Neural cell (in vitro differentiated cells): ENCODE data around the gene CIART. TPM values are rescaled to one million over a fixed set of nuclear protein-coding genes. Genes with fewer than 3 reads are reported as not detected.

Source experiments
- H2AFZ ChIP-seq: fragments of 200-600, 300-800 bp; sonication (generic), shearing (Covaris generic); 2 replicates; pipeline ENCODE4 v1.6.0; 2014; ENCODE audit warnings: low read depth, mild to moderate bottlenecking, antibody characterized with exemption, low read length, moderate library complexity
- H3F3A ChIP-seq: fragments of 200-600 bp; shearing (Covaris generic); 2 replicates; pipeline ENCODE4 v1.6.1; 2016; ENCODE audit warnings: mild to moderate bottlenecking, moderate library complexity, mixed read lengths, antibody characterized with exemption, low read length; ENCODE audit not compliant: insufficient read depth, poor library complexity, severe bottlenecking
- H3K27ac ChIP-seq: fragments of 200-600, 300-800 bp; sonication (generic), shearing (Covaris generic); 2 replicates; pipeline ENCODE4 v1.5.1; 2014; ENCODE audit warnings: mild to moderate bottlenecking, low read length, moderate library complexity
- H3K27me3 ChIP-seq: fragments of 300-800, 200-600 bp; sonication (generic), shearing (Covaris generic); 2 replicates; pipeline ENCODE4 v1.6.0; 2014; ENCODE audit warnings: mild to moderate bottlenecking, low read depth, low read length, moderate library complexity; ENCODE audit not compliant: insufficient read depth
- H3K36me3 ChIP-seq: fragments of 300-800, 200-600 bp; sonication (generic), shearing (Covaris generic); 2 replicates; pipeline ENCODE4 v1.5.1; 2014; ENCODE audit warnings: mild to moderate bottlenecking, antibody characterized with exemption, low read length, moderate library complexity; ENCODE audit not compliant: insufficient read depth
- H3K4me2 ChIP-seq: fragments of 300-800, 200-600 bp; sonication (generic), shearing (Covaris generic); 2 replicates; pipeline ENCODE4 v1.6.0; 2014; ENCODE audit warnings: mild to moderate bottlenecking, low read length
- H3K4me3 ChIP-seq: fragments of 300-800, 200-600 bp; sonication (generic), shearing (Covaris generic); 2 replicates; pipeline ENCODE4 v1.5.1; 2014; ENCODE audit warnings: mild to moderate bottlenecking, low read length, moderate library complexity
- H3K79me2 ChIP-seq: fragments of 200-600 bp; shearing (Covaris generic); replicated peaks from 2 replicates; pipeline ENCODE4 v1.6.0; 2014; ENCODE audit warnings: mild to moderate bottlenecking, low read length, moderate library complexity; ENCODE audit not compliant: insufficient read depth
- H3K9ac ChIP-seq: fragments of 300-800, 200-600 bp; sonication (generic), shearing (Covaris generic); 2 replicates; pipeline ENCODE4 v1.6.1; 2016; ENCODE audit warnings: mild to moderate bottlenecking, low read length, mixed read lengths
- H3K9me2 ChIP-seq: fragments of 200-600 bp; shearing (Covaris generic); 2 replicates; pipeline ENCODE4 v1.6.1; 2016; ENCODE audit warnings: mild to moderate bottlenecking, low read length, mixed read lengths; ENCODE audit not compliant: insufficient read depth
- H3K9me3 ChIP-seq: fragments of 200-600, 300-800 bp; sonication (generic), shearing (Covaris generic); 2 replicates; pipeline ENCODE4 v1.6.1; 2016; ENCODE audit warnings: mild to moderate bottlenecking, mixed run types, low read length, moderate library complexity, mixed read lengths
- H4K20me1 ChIP-seq: fragments of 200-600 bp; shearing (Covaris generic); 2 replicates; pipeline ENCODE4 v1.6.1; 2016; ENCODE audit warnings: mild to moderate bottlenecking, mixed run types; ENCODE audit not compliant: insufficient read depth
- EP300 ChIP-seq: fragments of 450-650 bp; conservative IDR thresholded peaks from 2 replicates; pipeline ENCODE4 v1.6.1; 2014; ENCODE audit warnings: antibody characterized with exemption, mild to moderate bottlenecking, moderate library complexity; ENCODE audit not compliant: poor library complexity, severe bottlenecking
- EZH2 ChIP-seq: fragments of 200-600, 300-800 bp; shearing (Covaris generic), sonication (generic); IDR thresholded peaks from 2 replicates; pipeline ENCODE4 v1.6.1; 2014; ENCODE audit warnings: antibody characterized with exemption, low read length, borderline replicate concordance, mild to moderate bottlenecking; ENCODE audit not compliant: insufficient read depth, poor library complexity, severe bottlenecking
- MXI1 ChIP-seq: fragments of 450-650 bp; conservative IDR thresholded peaks from 2 replicates; pipeline ENCODE4 v1.6.1; 2014; ENCODE audit warnings: antibody characterized with exemption, mild to moderate bottlenecking; ENCODE audit not compliant: poor library complexity, severe bottlenecking
- POLR2AphosphoS5 ChIP-seq: IDR thresholded peaks from 2 replicates; pipeline ENCODE4 v1.6.1; 2012
- RAD21 ChIP-seq: fragments of 450-650 bp; conservative IDR thresholded peaks from 2 replicates; pipeline ENCODE4 v1.6.1; 2014; ENCODE audit warnings: antibody characterized with exemption, mild to moderate bottlenecking, moderate library complexity
- SMC3 ChIP-seq: fragments of 450-650 bp; conservative IDR thresholded peaks from 2 replicates; pipeline ENCODE4 v1.6.1; 2014; ENCODE audit warnings: antibody characterized with exemption, mild to moderate bottlenecking, moderate library complexity; ENCODE audit not compliant: poor library complexity
- TAF1 ChIP-seq: IDR thresholded peaks from 2 replicates; pipeline ENCODE4 v1.6.1; 2012; ENCODE audit warnings: low read depth
- polyA plus RNA-seq: library from polyadenylated mRNA; depleted of rRNA; stranded (reverse); fragments of >200 nt; gene quantifications from 2 replicates; pipeline ENCODE4 v1.2.3, GENCODE V29; 2014
- TF ChIP-seq, protein P1 (sequence below): fragments of 450-650 bp; IDR thresholded peaks from 2 replicates; pipeline ENCODE4 v1.5.1; 2014; ENCODE audit warnings: antibody characterized with exemption, mild to moderate bottlenecking, moderate library complexity; ENCODE audit not compliant: poor library complexity, severe bottlenecking
- TF ChIP-seq, protein P2 (sequence below): IDR thresholded peaks from 2 replicates; pipeline ENCODE4 v1.6.1; 2012; ENCODE audit warnings: borderline replicate concordance

The CIART gene
- polyA plus RNA-seq, 1 donor from 2014 or later = 7.3 TPM

DNA sequence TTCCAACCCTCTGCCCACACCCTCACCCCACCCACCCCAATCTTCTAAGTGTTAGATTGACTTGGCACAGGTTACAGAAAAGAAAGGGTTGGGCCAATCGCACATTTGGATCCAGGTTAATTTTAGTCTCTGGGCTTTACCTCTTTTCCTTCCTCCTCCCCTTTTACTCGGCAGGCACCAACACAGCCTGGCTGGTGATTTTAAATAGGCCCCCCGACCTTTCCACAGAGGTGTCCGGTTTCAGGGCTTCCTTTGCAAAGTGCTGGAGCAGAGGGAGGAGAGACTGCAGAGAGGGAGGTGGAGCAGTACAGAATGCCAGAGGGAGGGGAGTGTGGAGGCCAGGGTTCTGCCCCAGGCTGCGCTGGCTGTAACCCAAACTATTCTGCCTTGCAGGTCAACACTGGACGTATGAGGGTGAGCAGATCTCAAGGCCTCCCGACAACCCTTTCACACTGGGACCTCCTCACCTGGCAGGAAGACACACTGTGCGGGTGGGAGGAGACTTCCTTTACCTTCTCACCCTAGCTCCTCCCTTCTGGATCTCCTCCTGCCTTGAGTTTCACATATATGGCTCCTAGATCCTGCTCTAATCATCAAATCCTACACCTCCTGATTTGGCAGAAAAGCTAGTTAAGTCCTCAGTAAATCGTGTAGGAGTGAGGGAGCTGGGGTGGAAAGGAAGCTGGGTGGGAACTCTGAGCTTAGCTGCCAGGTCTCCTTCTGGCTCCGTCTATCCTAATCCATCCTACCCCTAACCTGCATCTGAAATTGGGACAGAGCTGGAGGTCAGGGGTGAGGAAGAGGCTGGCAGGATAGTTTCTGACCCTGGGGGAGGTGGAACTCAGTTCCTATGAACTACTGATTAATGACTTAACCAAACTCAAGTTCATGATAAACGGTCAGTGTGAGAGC lies 22.3 kb upstream of the CIART start:
- no peak overlapping the region for H3K4me2 ChIP-seq
- H3K9me3 ChIP-seq = no peaks in the 10 kb centered on the region
- H4K20me1 ChIP-seq = no peaks in the 10 kb centered on the region
- H3K9ac ChIP-seq = no peak overlapping the region
- no peak overlapping the region for H3K27ac ChIP-seq
- H3K4me3 ChIP-seq = no peak overlapping the region
- H3F3A ChIP-seq = no peaks in the 10 kb centered on the region
- H3K79me2 ChIP-seq = no peaks in the 10 kb centered on the region
- TF ChIP-seq, protein P1, sequence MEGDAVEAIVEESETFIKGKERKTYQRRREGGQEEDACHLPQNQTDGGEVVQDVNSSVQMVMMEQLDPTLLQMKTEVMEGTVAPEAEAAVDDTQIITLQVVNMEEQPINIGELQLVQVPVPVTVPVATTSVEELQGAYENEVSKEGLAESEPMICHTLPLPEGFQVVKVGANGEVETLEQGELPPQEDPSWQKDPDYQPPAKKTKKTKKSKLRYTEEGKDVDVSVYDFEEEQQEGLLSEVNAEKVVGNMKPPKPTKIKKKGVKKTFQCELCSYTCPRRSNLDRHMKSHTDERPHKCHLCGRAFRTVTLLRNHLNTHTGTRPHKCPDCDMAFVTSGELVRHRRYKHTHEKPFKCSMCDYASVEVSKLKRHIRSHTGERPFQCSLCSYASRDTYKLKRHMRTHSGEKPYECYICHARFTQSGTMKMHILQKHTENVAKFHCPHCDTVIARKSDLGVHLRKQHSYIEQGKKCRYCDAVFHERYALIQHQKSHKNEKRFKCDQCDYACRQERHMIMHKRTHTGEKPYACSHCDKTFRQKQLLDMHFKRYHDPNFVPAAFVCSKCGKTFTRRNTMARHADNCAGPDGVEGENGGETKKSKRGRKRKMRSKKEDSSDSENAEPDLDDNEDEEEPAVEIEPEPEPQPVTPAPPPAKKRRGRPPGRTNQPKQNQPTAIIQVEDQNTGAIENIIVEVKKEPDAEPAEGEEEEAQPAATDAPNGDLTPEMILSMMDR = no peak
- TF ChIP-seq MXI1 (no peak), POLR2AphosphoS5 (no peak), EZH2 (no peak), TAF1 (no peak), EP300 (no peak), SMC3 (no peak), RAD21 (no peak)
- TF ChIP-seq, protein P2, sequence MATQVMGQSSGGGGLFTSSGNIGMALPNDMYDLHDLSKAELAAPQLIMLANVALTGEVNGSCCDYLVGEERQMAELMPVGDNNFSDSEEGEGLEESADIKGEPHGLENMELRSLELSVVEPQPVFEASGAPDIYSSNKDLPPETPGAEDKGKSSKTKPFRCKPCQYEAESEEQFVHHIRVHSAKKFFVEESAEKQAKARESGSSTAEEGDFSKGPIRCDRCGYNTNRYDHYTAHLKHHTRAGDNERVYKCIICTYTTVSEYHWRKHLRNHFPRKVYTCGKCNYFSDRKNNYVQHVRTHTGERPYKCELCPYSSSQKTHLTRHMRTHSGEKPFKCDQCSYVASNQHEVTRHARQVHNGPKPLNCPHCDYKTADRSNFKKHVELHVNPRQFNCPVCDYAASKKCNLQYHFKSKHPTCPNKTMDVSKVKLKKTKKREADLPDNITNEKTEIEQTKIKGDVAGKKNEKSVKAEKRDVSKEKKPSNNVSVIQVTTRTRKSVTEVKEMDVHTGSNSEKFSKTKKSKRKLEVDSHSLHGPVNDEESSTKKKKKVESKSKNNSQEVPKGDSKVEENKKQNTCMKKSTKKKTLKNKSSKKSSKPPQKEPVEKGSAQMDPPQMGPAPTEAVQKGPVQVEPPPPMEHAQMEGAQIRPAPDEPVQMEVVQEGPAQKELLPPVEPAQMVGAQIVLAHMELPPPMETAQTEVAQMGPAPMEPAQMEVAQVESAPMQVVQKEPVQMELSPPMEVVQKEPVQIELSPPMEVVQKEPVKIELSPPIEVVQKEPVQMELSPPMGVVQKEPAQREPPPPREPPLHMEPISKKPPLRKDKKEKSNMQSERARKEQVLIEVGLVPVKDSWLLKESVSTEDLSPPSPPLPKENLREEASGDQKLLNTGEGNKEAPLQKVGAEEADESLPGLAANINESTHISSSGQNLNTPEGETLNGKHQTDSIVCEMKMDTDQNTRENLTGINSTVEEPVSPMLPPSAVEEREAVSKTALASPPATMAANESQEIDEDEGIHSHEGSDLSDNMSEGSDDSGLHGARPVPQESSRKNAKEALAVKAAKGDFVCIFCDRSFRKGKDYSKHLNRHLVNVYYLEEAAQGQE = no peak
- H3K9me2 ChIP-seq = no peaks in the 10 kb centered on the region
- no peaks in the 10 kb centered on the region for H3K27me3 ChIP-seq
- no peaks in the 10 kb centered on the region for H3K36me3 ChIP-seq
- no peak overlapping the region for H2AFZ ChIP-seq

DNA sequence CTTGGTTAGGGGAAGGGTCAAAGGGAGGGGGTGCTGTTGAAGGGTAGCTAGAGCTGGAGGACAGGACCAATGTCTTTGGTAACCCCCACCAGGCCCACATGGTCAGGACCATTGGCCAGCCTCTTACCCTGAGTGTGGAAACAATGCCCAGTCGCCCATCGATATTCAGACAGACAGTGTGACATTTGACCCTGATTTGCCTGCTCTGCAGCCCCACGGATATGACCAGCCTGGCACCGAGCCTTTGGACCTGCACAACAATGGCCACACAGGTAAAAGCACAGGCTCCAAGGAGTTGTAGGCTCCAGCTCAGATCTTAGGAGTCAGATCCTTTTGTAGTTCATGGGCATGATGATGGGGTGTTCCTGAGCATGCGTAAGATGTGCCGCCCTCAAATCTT lies 21.0 kb upstream of the CIART start:
- Histone ChIP-seq H3K36me3 (no peaks in the 10 kb centered on the region), H3F3A (no peaks in the 10 kb centered on the region), H2AFZ (no peak overlapping the region), H3K27ac (no peak overlapping the region), H3K9me2 (no peaks in the 10 kb centered on the region), H3K27me3 (no peaks in the 10 kb centered on the region), H3K9ac (no peak overlapping the region), H3K4me3 (no peak overlapping the region), H3K9me3 (no peaks in the 10 kb centered on the region), H4K20me1 (no peaks in the 10 kb centered on the region), H3K4me2 (no peak overlapping the region), H3K79me2 (no peaks in the 10 kb centered on the region)
- TF ChIP-seq, protein P2 = no peak
- TF ChIP-seq SMC3 = no peak
- no peak for TF ChIP-seq EP300
- no peak for TF ChIP-seq POLR2AphosphoS5
- no peak for TF ChIP-seq MXI1
- TF ChIP-seq, protein P1 = no peak
- TF ChIP-seq EZH2 = no peak
- TF ChIP-seq RAD21 = no peak
- no peak for TF ChIP-seq TAF1
